Heart left ventricle (tissue), 16 donors: ENCODE results near the gene PTPN3. TPM values are rescaled to one million over a fixed set of nuclear protein-coding genes. Genes with fewer than 3 reads are reported as not detected.
A peak's percentile ranks its signal among the peaks of the same experiment; 100 is the strongest.

Source experiments
- ATAC-seq, 4 donors: fragments of 200-7000 bp; cut with Tn5 transposase; one replicate each; pipeline ENCODE4 v1.9.1; 2020 to 2022; ENCODE audit warnings: moderate library complexity in 4 of 4, mild to moderate bottlenecking in 3 of 4, moderate number of reproducible peaks in 1 of 4
- DNase-seq, 5 donors: peaks; one replicate each; pipeline ENCODE4 v3.0.0-alpha.2; 2020
- H3K27ac ChIP-seq, 12 donors: fragments of 200-600 bp; sonication (generic) in 4 of 12; one replicate each; pipeline versions ENCODE4 v1.5.0 to v1.8.0; 2016 to 2022; ENCODE audit warnings: mild to moderate bottlenecking in 2 of 12
- H3K27me3 ChIP-seq, 9 donors: fragments of 200-600 bp; sonication (generic) in 2 of 9; one replicate each; pipeline versions ENCODE4 v1.5.1 to v1.8.0; 2016 to 2022; ENCODE audit warnings: mild to moderate bottlenecking in 3 of 9
- H3K36me3 ChIP-seq, 9 donors: fragments of 200-600 bp; sonication (generic) in 2 of 9; one replicate each; pipeline versions ENCODE4 v1.5.0 to v1.8.0; 2018 to 2022; ENCODE audit warnings: mild to moderate bottlenecking in 2 of 9
- H3K4me1 ChIP-seq, 12 donors: fragments of 200-600 bp; sonication (generic) in 4 of 12; one replicate each; pipeline versions ENCODE4 v1.5.0 to v1.8.0; 2016 to 2022; ENCODE audit warnings: mild to moderate bottlenecking in 3 of 12
- H3K4me3 ChIP-seq, 12 donors: fragments of 200-600 bp; sonication (generic) in 4 of 12; one replicate each; pipeline versions ENCODE4 v1.5.0 to v1.8.0; 2017 to 2022; ENCODE audit warnings: mild to moderate bottlenecking in 9 of 12, moderate library complexity in 4 of 12
- H3K9me3 ChIP-seq, 12 donors: fragments of 200-600 bp; sonication (generic) in 4 of 12; one replicate each; pipeline versions ENCODE4 v1.5.0 to v1.8.0; 2016 to 2022; ENCODE audit warnings: mild to moderate bottlenecking in 1 of 12
- CTCF ChIP-seq, 12 donors: fragments of 200-600 bp; sonication (generic) in 4 of 12; IDR thresholded peaks; one replicate each; pipeline versions ENCODE4 v1.5.0 to v1.8.0; 2018 to 2022; ENCODE audit warnings: antibody characterized with exemption in 12 of 12, mild to moderate bottlenecking in 5 of 12
- POLR2A ChIP-seq, 2 donors: fragments of 450-650 bp; IDR thresholded peaks; one replicate each; pipeline ENCODE4 v1.6.1; 2017; ENCODE audit warnings: antibody characterized with exemption in 2 of 2, mild to moderate bottlenecking in 2 of 2, moderate library complexity in 2 of 2
- WGBS, 4 donors: extraction: QIAGEN DNeasy Blood & Tissue Kit in 2 of 4; methylation state at CpG; one replicate each; pipeline versions ENCODE4 v1.1.5 to v1.1.7; 2013 to 2018; 5-methylcytosine and 5-hydroxymethylcytosine counted together
- intact Hi-C, 10 donors: fragments of 100-400 bp; cut with DNase I; formaldehyde crosslinking; loops; one replicate each; pipeline versions ENCODE4 v1.11.1 to v1.14.2; 2022
- polyA plus RNA-seq, 2 donors: library from polyadenylated mRNA; stranded (reverse); fragments of 200-250 nt; gene quantifications; one replicate each; pipeline ENCODE4 v1.2.3, GENCODE V29; 2013
- total RNA-seq, 9 donors: library from RNA; depleted of rRNA in 2 of 9; stranded (reverse); fragments of >200 nt in 2 of 9; fragmentation: NEBNext Ultra II Directional in 3 of 9; extraction: Animal tissue kit (Norgen Biotek cat#: 25700) in 3 of 9; gene quantifications; one replicate each; pipeline versions ENCODE4 v1.1.0 to v1.2.4, GENCODE V29; 2016 to 2023
- donor health status: ischemic (EF 13 %, LVEDD 7.1; RV severe dilation, severe dysfunction).
- donor health status: healthy with polysubstance abuse.
- donor health status: DM: no; HTN: yes; CAD: no.
- donor health status: DM: no; HTN: no; CAD: no.
- donor health status: ischemic (EF 25% LVEDD 6.9; RV normal size, moderate dysfunction).
- donor health status: ischemic (EF 25% LVEDD 5.7; RV mildly dilated, moderate dysfunction).
- donor health status: healthy.
- donor health status: DM: yes; HTN: yes; CAD: no.
- donor health status: ischemic (EF 35%, LVEDD 5.7; RV mildly dilated, moderate dysfunction).
- donor health status: nonischemic (EF 11% LVEDD 7.7; RV severe dilation, severe dysfunction).
- donor health status: DM: yes; HTN: yes; CAD: no.
- donor health status: PGD.
- donor health status: ischemic (EF 29% LVEDD 5.4; RV normal size, mild dysfunction).
- donor health status: nonischemic (EF 23%, LVEDD 6.1; RV moderate dilation, normal function).

Gene PTPN3
- total and polyA plus RNA-seq, 11 donors, result 6.9 to 77.0 (median 51.7) TPM

GRCh38 chr9:109351032-109351431 is 147.1 kb downstream of the PTPN3 start:
- no peak for DNase-seq
- H3K4me3 ChIP-seq, result no peak overlapping the region
- WGBS, 4 donors, result 67 to 80% (median 76%) methylated on average over 5 of the region's 5 CpGs
- intact Hi-C loops, result no loop called here
- H3K27ac ChIP-seq, result no peak overlapping the region
- no peak for ATAC-seq
- peaks cover 0 to 4% (median 0%) of the 10 kb centered on the region in 12 donors for H3K4me1 ChIP-seq
- H3K27me3 ChIP-seq, result no peaks in the 10 kb centered on the region
- H3K9me3 ChIP-seq, result no peaks in the 10 kb centered on the region
- no peak for TF ChIP-seq POLR2A (IDR thresholded peaks at IDR 0.05)
- no peak for TF ChIP-seq CTCF (IDR thresholded peaks at IDR 0.05)
- no peaks in the 10 kb centered on the region for H3K36me3 ChIP-seq

- intact Hi-C loops, result no loop called here
- no peak overlapping the region for H3K4me3 ChIP-seq
- H3K9me3 ChIP-seq, result no peaks in the 10 kb centered on the region
- H3K36me3 ChIP-seq, result no peaks in the 10 kb centered on the region
- no peaks in the 10 kb centered on the region for H3K27me3 ChIP-seq
- TF ChIP-seq CTCF (IDR thresholded peaks at IDR 0.05), result no peak
- TF ChIP-seq POLR2A (IDR thresholded peaks at IDR 0.05), result no peak
- DNase-seq (no peak), ATAC-seq (peak in 3 of 4 donors; percentile 11 to 58 (median 58))
- H3K4me1 ChIP-seq, result peaks cover 0 to 4% (median 0%) of the 10 kb centered on the region in 12 donors
- H3K27ac ChIP-seq, result no peak overlapping the region
Measured at GRCh38 chr9:109349421-109349846, 148.7 kb downstream of the PTPN3 start.

GRCh38 chr9:109346904-109347303 is 151.2 kb downstream of the PTPN3 start:
- DNase-seq (no peak), ATAC-seq (no peak)
- Histone ChIP-seq H3K4me1 (peaks cover 0 to 4% (median 0%) of the 10 kb centered on the region in 12 donors), H3K36me3 (no peaks in the 10 kb centered on the region), H3K27ac (no peak overlapping the region), H3K27me3 (no peaks in the 10 kb centered on the region), H3K9me3 (no peaks in the 10 kb centered on the region), H3K4me3 (no peak overlapping the region)
- WGBS, 4 donors, result 66 to 73% (median 71%) methylated on average over 3 of the region's 3 CpGs
- TF ChIP-seq CTCF (IDR thresholded peaks at IDR 0.05) (no peak), POLR2A (IDR thresholded peaks at IDR 0.05) (no peak)
- intact Hi-C loops, result no loop called here

GRCh38 chr9:109344866-109345265 is 153.2 kb downstream of the PTPN3 start:
- Histone ChIP-seq H3K4me1 (peaks cover 0 to 4% (median 0%) of the 10 kb centered on the region in 12 donors), H3K36me3 (no peaks in the 10 kb centered on the region), H3K27me3 (no peaks in the 10 kb centered on the region), H3K4me3 (no peak overlapping the region), H3K27ac (no peak overlapping the region), H3K9me3 (no peaks in the 10 kb centered on the region)
- 62 to 90% (median 80%) methylated on average over 3 of the region's 3 CpGs for WGBS, 4 donors
- DNase-seq (no peak), ATAC-seq (no peak)
- intact Hi-C loops, result no loop called here
- TF ChIP-seq CTCF (IDR thresholded peaks at IDR 0.05), result no peak
- TF ChIP-seq POLR2A (IDR thresholded peaks at IDR 0.05), result no peak
